Parathyroid adenoma (tissue), 2 donors: ENCODE results near the gene AADACL3.

Source experiments
- H2AFZ ChIP-seq: fragments of 300-600 bp; sonication (generic); one replicate; pipeline ENCODE4 v1.7.0; 2017; ENCODE audit warnings: antibody characterized with exemption, mild to moderate bottlenecking
- H3K27ac ChIP-seq: fragments of 300-600 bp; sonication (generic); one replicate; pipeline ENCODE4 v1.7.0; 2017
- H3K27me3 ChIP-seq: fragments of 300-600 bp; sonication (generic); one replicate; pipeline ENCODE4 v1.7.0; 2017; ENCODE audit warnings: low read length; ENCODE audit not compliant: control insufficient read depth, insufficient read depth
- H3K36me3 ChIP-seq: fragments of 300-600 bp; sonication (generic); one replicate; pipeline ENCODE4 v1.7.0; 2017; ENCODE audit warnings: low read length; ENCODE audit not compliant: control insufficient read depth, insufficient read depth
- H3K4me1 ChIP-seq: fragments of 300-600 bp; sonication (generic); one replicate; pipeline ENCODE4 v1.7.0; 2017; ENCODE audit warnings: control low read depth
- H3K4me2 ChIP-seq: fragments of 300-600 bp; sonication (generic); one replicate; pipeline ENCODE4 v1.7.0; 2017; ENCODE audit warnings: low read length
- H3K4me3 ChIP-seq: fragments of 300-600 bp; sonication (generic); one replicate; pipeline ENCODE4 v1.7.0; 2017; ENCODE audit warnings: low read depth, low read length
- H3K79me2 ChIP-seq: fragments of 300-600 bp; sonication (generic); one replicate; pipeline ENCODE4 v1.7.0; 2017; ENCODE audit warnings: control low read depth
- H3K9ac ChIP-seq: fragments of 300-600 bp; sonication (generic); one replicate; pipeline ENCODE4 v1.7.0; 2017; ENCODE audit warnings: mild to moderate bottlenecking
- H3K9me3 ChIP-seq: fragments of 300-600 bp; sonication (generic); one replicate; pipeline ENCODE4 v1.7.0; 2017; ENCODE audit warnings: low read length; ENCODE audit not compliant: control insufficient read depth
- TF ChIP-seq, protein P1 (sequence below): fragments of 300-600 bp; sonication (generic); IDR thresholded peaks from one replicate; pipeline ENCODE4 v1.7.0; 2017; ENCODE audit warnings: antibody characterized with exemption, mild to moderate bottlenecking
- donor health status: primary hyperparathyroidism.

The AADACL3 gene

DNA sequence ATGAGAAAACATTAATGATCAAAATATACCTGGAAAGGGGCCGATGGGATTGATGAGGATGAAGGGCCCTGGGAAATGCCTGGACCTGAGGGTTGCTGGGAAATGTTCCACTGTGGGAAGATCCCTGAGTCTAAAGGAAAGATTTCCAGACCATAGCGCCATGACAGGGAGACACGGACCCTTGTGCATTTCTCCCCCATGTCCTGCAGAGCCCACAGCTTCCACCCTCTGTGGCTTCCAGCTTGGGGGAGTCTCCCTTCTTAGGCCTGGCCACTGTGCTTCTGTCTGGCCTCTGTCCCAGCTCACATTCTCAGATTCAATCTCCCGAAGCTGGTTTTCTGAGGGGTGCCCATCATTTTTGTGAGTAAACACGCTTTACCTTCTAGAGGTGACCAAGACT, 56.6 kb downstream of the AADACL3 start:
- H2AFZ ChIP-seq = no peak overlapping the region
- H3K27ac ChIP-seq = no peak overlapping the region

DNA sequence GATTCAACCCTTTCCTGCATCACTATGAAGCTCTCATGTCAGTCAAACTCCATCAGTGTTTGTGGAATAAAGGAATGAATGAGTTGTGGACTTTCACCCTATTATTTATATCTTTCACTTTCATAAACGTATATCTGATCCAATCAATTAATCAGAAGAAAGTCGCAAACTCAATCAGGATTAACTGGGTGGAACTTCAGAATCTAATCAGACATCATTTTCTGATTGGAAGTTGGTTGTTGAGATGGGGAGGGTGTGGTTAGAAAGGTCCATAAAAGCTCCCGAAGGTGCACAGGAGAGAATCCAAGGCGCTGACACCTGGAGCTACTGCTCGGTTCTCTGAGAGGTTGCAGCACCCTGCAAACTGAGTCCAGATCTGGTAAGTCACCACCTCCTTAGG, 57.5 kb downstream of the AADACL3 start, which contains the start of gene PRAMEF12:
Gene PRAMEF12, plus strand, starts transcription at position 301 of the 400 bp plus-strand sequence. CDS start 1,130 bp downstream, outside the sequence.
- no peak within 1 kb of the TSS for H3K4me2 ChIP-seq
- H3K4me3 ChIP-seq = no peak within 1 kb of the TSS
- no peak within 1 kb of the TSS for H3K27ac ChIP-seq
- H3K79me2 ChIP-seq = no peaks in the 10 kb centered on the region
- H3K9me3 ChIP-seq = no peaks in the 10 kb centered on the region
- H3K36me3 ChIP-seq = no peaks in the 10 kb centered on the region
- no peak within 1 kb of the TSS for H3K9ac ChIP-seq
- no peaks in the 10 kb centered on the region for H3K27me3 ChIP-seq
- TF ChIP-seq, protein P1, sequence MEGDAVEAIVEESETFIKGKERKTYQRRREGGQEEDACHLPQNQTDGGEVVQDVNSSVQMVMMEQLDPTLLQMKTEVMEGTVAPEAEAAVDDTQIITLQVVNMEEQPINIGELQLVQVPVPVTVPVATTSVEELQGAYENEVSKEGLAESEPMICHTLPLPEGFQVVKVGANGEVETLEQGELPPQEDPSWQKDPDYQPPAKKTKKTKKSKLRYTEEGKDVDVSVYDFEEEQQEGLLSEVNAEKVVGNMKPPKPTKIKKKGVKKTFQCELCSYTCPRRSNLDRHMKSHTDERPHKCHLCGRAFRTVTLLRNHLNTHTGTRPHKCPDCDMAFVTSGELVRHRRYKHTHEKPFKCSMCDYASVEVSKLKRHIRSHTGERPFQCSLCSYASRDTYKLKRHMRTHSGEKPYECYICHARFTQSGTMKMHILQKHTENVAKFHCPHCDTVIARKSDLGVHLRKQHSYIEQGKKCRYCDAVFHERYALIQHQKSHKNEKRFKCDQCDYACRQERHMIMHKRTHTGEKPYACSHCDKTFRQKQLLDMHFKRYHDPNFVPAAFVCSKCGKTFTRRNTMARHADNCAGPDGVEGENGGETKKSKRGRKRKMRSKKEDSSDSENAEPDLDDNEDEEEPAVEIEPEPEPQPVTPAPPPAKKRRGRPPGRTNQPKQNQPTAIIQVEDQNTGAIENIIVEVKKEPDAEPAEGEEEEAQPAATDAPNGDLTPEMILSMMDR = no peak
- H3K4me1 ChIP-seq = no peaks in the 10 kb centered on the region
- no peak within 1 kb of the TSS for H2AFZ ChIP-seq

More for the DNA sequence above, 56.6 kb downstream of the AADACL3 start:
- H3K4me1 ChIP-seq = no peaks in the 10 kb centered on the region
- TF ChIP-seq, protein P1 = no peak
- H3K27me3 ChIP-seq = no peaks in the 10 kb centered on the region
- no peak overlapping the region for H3K4me2 ChIP-seq
- H3K9ac ChIP-seq = no peak overlapping the region
- no peaks in the 10 kb centered on the region for H3K36me3 ChIP-seq
- H3K4me3 ChIP-seq = no peak overlapping the region
- no peaks in the 10 kb centered on the region for H3K79me2 ChIP-seq
- no peaks in the 10 kb centered on the region for H3K9me3 ChIP-seq

DNA sequence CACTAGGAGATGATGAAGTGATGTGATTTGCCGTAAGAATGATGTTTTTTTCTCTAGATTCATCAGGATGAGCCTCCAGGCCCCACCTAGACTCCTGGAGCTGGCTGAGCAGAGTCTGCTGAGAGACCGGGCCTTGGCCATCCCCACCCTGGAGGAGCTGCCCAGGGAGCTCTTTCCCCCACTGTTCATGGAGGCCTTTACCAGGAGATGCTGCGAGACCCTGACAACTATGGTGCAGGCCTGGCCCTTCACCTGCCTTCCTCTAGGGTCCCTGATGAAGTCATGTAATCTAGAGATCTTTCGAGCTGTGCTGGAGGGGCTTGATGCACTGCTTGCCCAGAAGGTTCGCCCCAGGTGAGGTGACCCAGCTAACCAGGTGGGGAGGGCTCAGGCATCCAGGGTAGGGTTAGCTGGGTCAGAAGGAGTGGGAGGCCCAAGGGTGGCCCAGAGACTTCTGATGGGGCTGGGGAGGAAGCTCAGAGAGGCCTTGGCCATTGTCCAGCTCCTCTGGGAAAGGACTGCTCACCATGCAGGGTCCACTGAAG, 59.0 kb downstream of the AADACL3 start:
- Histone ChIP-seq H3K9ac (no peak overlapping the region), H3K4me2 (no peak overlapping the region), H2AFZ (no peak overlapping the region), H3K27ac (no peak overlapping the region), H3K4me3 (no peak overlapping the region), H3K9me3 (no peaks in the 10 kb centered on the region), H3K36me3 (no peaks in the 10 kb centered on the region), H3K4me1 (no peaks in the 10 kb centered on the region), H3K27me3 (no peaks in the 10 kb centered on the region), H3K79me2 (no peaks in the 10 kb centered on the region)
- TF ChIP-seq, protein P1 = no peak

DNA sequence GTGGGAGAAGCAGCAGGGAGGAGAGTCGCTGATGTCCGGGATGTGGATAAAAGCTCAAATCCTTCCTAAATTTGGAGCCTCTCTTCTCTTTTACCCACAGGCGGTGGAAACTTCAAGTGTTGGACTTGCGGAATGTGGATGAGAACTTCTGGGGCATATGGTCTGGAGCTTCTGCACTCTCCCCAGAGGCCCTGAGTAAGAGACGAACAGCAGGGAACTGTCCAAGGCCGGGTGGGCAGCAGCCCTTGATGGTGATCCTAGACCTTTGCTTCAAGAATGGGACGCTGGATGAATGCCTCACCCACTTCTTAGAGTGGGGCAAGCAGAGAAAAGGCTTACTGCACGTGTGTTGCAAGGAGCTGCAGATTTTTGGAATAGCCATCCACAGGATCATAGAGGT, 59.5 kb downstream of the AADACL3 start:
- TF ChIP-seq, protein P1 = no peak
- Histone ChIP-seq H2AFZ (no peak overlapping the region), H3K79me2 (no peaks in the 10 kb centered on the region), H3K4me2 (no peak overlapping the region), H3K9me3 (no peaks in the 10 kb centered on the region), H3K4me1 (no peaks in the 10 kb centered on the region), H3K27me3 (no peaks in the 10 kb centered on the region), H3K27ac (no peak overlapping the region), H3K4me3 (no peak overlapping the region), H3K36me3 (no peaks in the 10 kb centered on the region), H3K9ac (no peak overlapping the region)
